Mucosa of rectum (tissue), 2 donors: Measurements from ENCODE around the gene ADISSP.

Source experiments
- H3K27ac ChIP-seq, 2 donors: one replicate each; pipeline ENCODE4 v1.7.0; 2013; ENCODE audit warnings: inconsistent platforms in 2 of 2, low read depth in 2 of 2, low read length in 2 of 2
- H3K27me3 ChIP-seq, 2 donors: one replicate each; pipeline ENCODE4 v1.7.0; 2013; ENCODE audit warnings: low read length in 2 of 2; ENCODE audit not compliant: control insufficient read depth in 2 of 2, insufficient read depth in 2 of 2
- H3K36me3 ChIP-seq, 2 donors: one replicate each; pipeline ENCODE4 v1.7.0; 2013; ENCODE audit warnings: low read length in 2 of 2; ENCODE audit not compliant: control insufficient read depth in 2 of 2, insufficient read depth in 2 of 2
- H3K4me1 ChIP-seq, 2 donors: one replicate each; pipeline ENCODE4 v1.7.0; 2013; ENCODE audit warnings: low read length in 2 of 2, mild to moderate bottlenecking in 1 of 2; ENCODE audit not compliant: control insufficient read depth in 2 of 2, insufficient read depth in 2 of 2
- H3K4me3 ChIP-seq, 2 donors: one replicate each; pipeline ENCODE4 v1.7.0; 2013; ENCODE audit warnings: low read length in 2 of 2
- H3K9ac ChIP-seq, 2 donors: one replicate each; pipeline ENCODE4 v1.7.0; 2013; ENCODE audit warnings: low read length in 2 of 2, low read depth in 1 of 2, mild to moderate bottlenecking in 1 of 2
- H3K9me3 ChIP-seq, 2 donors: one replicate each; pipeline ENCODE4 v1.7.0; 2013; ENCODE audit warnings: low read length in 2 of 2; ENCODE audit not compliant: control insufficient read depth in 2 of 2
- donor health status: healthy.
- donor health status: Normal muscosa, but diverticular disease.

ADISSP gene

DNA sequence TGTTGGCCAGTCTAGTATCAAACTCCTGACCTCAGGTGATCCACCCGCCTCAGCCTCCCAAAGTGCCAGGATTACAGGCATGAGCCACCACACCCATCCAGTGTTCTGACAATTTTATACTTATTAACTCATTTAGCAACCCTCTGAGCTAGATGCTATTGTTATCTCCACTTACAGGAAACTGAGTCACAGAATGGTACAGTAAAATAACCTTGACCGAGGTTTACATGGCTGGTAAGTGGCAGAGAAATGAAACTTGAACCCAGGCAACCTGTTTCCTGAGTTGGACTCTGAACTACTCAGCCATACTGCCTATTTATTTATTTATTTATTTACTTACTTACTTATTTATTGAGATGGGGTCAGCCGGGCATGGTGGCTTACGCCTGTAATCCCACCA, 48.5 kb downstream of the ADISSP start:
- H3K27ac ChIP-seq: no peak overlapping the region
- no peaks in the 10 kb centered on the region for H3K4me1 ChIP-seq
- H3K27me3 ChIP-seq: no peaks in the 10 kb centered on the region
- H3K9me3 ChIP-seq: no peaks in the 10 kb centered on the region
- no peaks in the 10 kb centered on the region for H3K36me3 ChIP-seq
- no peak overlapping the region for H3K9ac ChIP-seq
- no peak overlapping the region for H3K4me3 ChIP-seq

DNA sequence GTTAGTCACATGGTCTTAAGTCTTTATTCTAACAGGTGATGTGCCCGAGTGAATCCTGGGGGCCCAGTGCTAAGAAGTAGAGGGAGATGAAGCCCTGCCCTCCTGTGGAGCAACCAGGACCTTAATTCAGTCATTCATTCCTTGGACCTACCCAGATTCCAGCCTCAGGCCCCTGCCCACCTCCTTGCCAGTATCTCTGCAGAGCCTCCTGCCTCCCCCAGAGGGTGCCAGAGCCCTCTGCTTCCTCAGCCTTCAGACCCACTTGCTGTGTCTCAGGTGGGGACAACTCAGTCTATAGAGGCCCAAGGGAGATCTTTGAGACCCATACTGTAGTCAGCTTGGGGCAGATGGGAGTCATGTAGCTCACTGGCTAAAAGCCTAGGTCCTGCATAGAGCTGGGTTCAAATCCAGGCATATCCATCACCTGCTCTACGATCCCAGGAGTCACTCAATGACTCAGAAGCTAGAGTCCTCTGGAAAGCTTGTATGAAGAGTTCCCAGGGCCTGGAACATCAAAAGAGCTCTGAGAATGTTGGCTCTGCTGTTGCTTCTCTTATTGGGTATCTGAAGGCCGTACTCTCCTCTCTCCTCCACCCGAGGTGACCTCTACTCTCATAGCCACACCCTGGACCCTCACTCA, 51.2 kb downstream of the ADISSP start:
- no peaks in the 10 kb centered on the region for H3K36me3 ChIP-seq
- no peaks in the 10 kb centered on the region for H3K27me3 ChIP-seq
- no peaks in the 10 kb centered on the region for H3K4me1 ChIP-seq
- H3K4me3 ChIP-seq: no peak overlapping the region
- no peak overlapping the region for H3K9ac ChIP-seq
- H3K9me3 ChIP-seq: no peaks in the 10 kb centered on the region
- H3K27ac ChIP-seq: no peak overlapping the region

DNA sequence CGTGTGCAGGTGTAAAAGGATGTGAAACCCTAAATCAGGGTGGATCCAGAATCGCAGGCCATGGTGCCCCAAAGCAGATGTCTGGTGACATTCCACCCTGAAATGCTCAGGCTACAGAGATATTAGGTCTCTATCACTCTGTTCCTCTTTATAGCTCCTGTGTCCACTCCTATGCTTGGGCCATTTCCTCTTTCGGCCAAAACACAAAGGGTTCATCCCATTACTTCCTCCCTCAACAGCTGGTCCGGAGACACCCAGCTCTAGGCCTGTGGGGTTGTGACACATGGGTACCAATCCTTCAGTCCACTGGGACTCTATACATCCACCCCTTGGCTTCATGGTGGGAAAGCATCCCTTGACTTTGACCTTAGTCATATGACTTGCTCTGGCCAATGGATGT, 53.5 kb downstream of the ADISSP start:
- no peak overlapping the region for H3K27ac ChIP-seq
- H3K4me1 ChIP-seq: no peaks in the 10 kb centered on the region
- no peaks in the 10 kb centered on the region for H3K36me3 ChIP-seq
- H3K9me3 ChIP-seq: no peaks in the 10 kb centered on the region
- H3K27me3 ChIP-seq: no peaks in the 10 kb centered on the region
- H3K4me3 ChIP-seq: no peak overlapping the region
- no peak overlapping the region for H3K9ac ChIP-seq

DNA sequence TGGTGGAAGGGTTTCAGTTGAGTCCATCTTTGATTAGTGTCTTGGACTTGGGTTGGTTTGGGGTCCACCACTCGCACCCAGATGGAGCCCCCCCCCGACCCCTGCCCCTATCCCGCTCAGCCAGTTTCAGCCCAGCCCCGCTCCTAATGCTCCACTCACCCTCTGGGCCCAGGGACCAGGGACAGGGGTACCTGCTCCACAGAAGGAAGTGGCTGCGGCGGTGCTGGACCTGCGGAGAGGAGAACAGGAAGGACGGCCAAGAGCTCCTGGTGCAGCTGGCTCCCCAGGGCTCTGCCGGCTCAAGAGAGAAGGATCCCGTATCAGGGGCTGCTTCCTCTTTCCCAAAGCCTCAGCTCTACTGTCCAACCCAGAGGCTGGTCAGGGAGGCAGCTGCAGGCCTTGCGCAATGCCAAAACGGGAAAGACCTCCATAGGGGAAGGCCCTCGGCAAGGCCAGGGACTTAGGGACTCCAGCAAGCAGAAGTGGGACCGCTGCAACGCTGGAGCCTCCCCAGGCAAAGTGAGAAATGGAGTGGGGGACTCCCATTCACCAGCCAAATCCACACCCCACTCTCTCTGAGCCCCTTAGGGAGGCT, 55.2 kb downstream of the ADISSP start, which contains the start of gene SIGLEC1:
Gene SIGLEC1 (minus strand): TSS at position 322 of the 595 bp plus-strand sequence. CDS start 5,472 bp downstream, outside the sequence.
- Histone ChIP-seq H3K27ac (no peak within 1 kb of the TSS), H3K4me3 (peak within 1 kb of the TSS in 1 of 2 donors; percentile 9), H3K9ac (no peak within 1 kb of the TSS)

DNA sequence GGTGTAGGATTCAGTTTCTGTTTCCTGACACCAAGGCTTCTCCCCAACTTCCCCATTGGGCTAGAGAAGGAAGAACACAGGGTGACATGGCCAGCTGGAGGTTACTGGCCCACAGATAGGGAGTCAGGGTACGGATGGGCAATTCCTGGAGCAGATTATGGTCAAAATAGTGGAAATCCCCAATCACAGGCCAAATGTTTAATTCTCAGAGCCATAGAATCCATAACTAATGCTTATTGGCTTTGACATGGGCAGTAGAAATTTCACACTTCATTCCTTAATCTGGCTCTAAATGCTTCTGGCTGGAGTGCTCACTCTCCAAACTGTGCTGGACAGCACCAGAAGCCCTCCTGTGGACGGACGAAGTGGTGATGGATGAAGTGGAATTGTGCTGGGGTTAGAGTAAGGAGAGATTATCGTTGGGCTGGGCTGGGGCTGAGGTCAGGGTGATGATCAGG, 56.0 kb downstream of the ADISSP start:
- H3K27me3 ChIP-seq: no peaks in the 10 kb centered on the region
- H3K27ac ChIP-seq: no peak overlapping the region
- no peaks in the 10 kb centered on the region for H3K4me1 ChIP-seq
- H3K36me3 ChIP-seq: no peaks in the 10 kb centered on the region
- peak overlapping the region in 1 of 2 donors; percentile 9 for H3K4me3 ChIP-seq
- H3K9me3 ChIP-seq: no peaks in the 10 kb centered on the region
- H3K9ac ChIP-seq: no peak overlapping the region

More for the DNA sequence above, 55.2 kb downstream of the ADISSP start, which contains the start of gene SIGLEC1:
- H3K9me3 ChIP-seq: no peaks in the 10 kb centered on the region
- no peaks in the 10 kb centered on the region for H3K4me1 ChIP-seq
- no peaks in the 10 kb centered on the region for H3K36me3 ChIP-seq
- no peaks in the 10 kb centered on the region for H3K27me3 ChIP-seq

DNA sequence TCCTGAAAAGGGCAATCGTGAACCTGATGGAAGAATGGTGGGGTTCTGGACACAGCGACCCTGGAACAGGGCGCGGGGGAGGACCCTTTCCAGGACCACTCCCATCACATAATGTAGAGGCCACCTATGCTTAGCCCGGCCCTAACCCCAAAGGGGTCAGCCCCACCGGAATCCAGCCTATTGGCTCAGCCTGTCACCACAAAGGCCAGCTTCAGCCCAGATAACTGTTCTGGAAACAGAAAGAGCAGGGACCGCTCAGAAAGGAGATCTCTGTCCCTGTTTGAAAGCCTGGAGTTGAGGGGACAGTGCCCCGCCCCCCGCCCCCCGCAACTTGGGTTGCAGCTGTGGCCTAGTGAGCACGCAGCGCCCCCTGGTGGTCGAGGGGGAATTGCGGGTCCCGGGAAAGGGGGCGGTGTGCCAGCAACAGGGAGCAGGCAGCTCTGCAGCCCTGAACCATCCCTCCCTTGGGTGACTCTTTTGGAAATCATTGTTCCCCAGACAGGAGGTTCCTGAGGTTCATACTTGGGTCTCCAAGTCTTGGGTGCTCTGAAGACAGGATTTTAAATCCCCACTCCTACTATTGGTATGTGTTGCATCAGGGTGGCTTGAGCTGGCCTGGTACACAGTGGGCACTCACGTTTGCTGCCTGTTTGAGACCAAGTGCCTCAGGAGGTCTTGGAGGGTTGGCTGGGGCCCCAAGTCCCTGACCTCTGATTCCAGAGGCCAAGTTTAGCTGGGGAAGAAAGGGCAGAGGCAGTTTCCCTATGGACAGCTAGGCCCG, 56.7 kb downstream of the ADISSP start:
- H3K4me3 ChIP-seq: peak overlapping the region in 1 of 2 donors; percentile 2
- no peaks in the 10 kb centered on the region for H3K4me1 ChIP-seq
- H3K27ac ChIP-seq: peak overlapping the region; percentile 14 to 23
- H3K36me3 ChIP-seq: no peaks in the 10 kb centered on the region
- H3K9ac ChIP-seq: no peak overlapping the region
- no peaks in the 10 kb centered on the region for H3K27me3 ChIP-seq
- no peaks in the 10 kb centered on the region for H3K9me3 ChIP-seq

DNA sequence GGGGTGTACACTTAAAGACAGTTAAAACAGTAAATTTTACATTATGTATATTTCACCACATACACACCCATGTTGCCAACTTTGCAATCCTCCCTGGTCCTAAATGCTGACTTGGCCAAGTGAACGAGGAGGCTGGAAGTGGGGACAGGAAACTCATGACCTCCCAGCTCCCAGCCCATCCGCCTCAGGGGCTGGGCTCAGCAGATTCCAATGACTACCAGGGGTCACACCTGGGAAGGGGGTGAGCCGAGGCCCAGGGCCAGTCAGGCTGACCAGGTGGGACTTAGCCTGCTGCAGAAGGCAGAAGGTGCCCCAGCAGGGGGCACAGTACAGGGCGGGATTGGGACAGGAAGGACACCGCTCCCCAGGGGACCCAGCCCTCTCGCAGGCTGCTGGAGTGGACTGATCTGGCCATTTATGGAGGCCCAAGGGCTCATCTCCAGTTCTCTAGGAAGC, 57.5 kb downstream of the ADISSP start:
- Histone ChIP-seq H3K9ac (no peak overlapping the region), H3K4me3 (no peak overlapping the region), H3K27ac (peak overlapping the region; percentile 14 to 23), H3K27me3 (no peaks in the 10 kb centered on the region), H3K4me1 (no peaks in the 10 kb centered on the region), H3K9me3 (no peaks in the 10 kb centered on the region), H3K36me3 (no peaks in the 10 kb centered on the region)

DNA sequence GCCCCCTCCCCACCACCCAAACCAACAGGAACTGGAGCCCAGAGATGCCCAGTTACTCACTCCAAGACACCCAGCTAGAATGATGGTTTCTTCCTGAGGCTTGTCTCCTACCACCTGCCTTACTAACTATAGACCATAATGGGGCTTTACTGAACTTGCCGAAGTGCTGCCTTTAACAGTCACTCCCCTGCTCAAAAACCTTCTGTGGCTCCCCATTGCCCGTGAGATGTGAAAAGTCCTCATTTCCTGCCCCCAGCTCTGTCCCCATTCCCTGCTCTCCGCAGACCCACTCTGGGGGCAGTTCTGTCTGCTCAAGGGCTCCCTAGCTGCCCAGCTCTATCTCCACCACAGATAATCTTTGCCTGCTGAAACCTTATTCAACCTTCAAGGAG, 60.0 kb downstream of the ADISSP start:
- no peaks in the 10 kb centered on the region for H3K36me3 ChIP-seq
- H3K9me3 ChIP-seq: no peaks in the 10 kb centered on the region
- no peaks in the 10 kb centered on the region for H3K4me1 ChIP-seq
- no peak overlapping the region for H3K4me3 ChIP-seq
- H3K27ac ChIP-seq: no peak overlapping the region
- H3K27me3 ChIP-seq: no peaks in the 10 kb centered on the region
- no peak overlapping the region for H3K9ac ChIP-seq

DNA sequence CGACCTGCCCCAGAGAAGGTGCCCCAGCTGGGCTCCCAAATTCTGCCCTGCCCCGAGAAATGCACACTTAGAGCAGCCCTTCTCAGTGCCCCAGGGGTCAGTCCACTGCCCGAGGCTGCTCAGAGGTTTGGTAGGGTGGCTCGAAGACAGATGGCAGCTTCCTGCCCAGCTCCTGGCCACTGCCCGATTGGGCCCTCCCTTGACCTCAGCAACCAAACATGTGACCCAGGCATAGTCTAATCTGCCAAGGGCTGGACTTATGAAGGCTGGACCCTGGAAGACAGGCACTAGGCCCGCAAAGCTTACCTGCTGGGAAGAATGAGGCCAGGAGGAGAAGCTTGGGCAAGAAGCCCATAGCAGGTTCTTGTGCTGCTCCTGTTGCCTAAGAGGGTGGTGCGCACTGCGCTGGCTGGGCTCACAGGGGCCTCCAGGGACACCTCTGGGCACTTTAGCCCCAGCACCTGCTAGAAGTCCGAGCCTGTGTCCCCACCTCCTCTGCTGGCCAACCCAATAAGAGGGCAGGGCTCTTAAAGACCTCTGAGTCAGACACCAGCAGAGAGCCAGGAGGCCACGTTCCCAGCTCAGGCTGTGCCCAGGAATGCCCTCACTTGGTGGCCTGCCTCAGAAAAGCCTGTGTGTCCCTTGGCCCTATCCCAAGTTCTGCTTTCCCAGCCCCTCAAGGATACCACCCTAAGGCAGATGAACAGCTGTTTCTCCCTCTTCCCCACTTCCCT, 60.6 kb downstream of the ADISSP start:
- no peak overlapping the region for H3K9ac ChIP-seq

More for the DNA sequence above, 60.6 kb downstream of the ADISSP start:
- no peak overlapping the region for H3K27ac ChIP-seq
- no peaks in the 10 kb centered on the region for H3K9me3 ChIP-seq
- H3K4me3 ChIP-seq: no peak overlapping the region
- H3K27me3 ChIP-seq: no peaks in the 10 kb centered on the region
- H3K4me1 ChIP-seq: no peaks in the 10 kb centered on the region
- H3K36me3 ChIP-seq: no peaks in the 10 kb centered on the region
